Thyroid gland (tissue), 4 donors: ENCODE data around the gene CALD1. TPM values are rescaled to one million over a fixed set of nuclear protein-coding genes. Genes with fewer than 3 reads are reported as not detected.

Experiments
- DNase-seq, 2 donors: peaks; one replicate each; pipeline ENCODE4 v3.0.0-alpha.2; 2019
- H3K27ac ChIP-seq, 3 donors: fragments of 200-600 bp; sonication (generic); 1 replicate in 2 of 3; 2 replicates in 1 of 3; pipeline ENCODE4 v1.5.1; 2016 to 2019; ENCODE audit warnings: mild to moderate bottlenecking in 1 of 3, moderate library complexity in 1 of 3
- H3K27me3 ChIP-seq: fragments of 200-600 bp; sonication (generic); one replicate; pipeline ENCODE4 v1.5.1; 2019
- H3K36me3 ChIP-seq, 2 donors: fragments of 200-600 bp; sonication (generic); one replicate each; pipeline ENCODE4 v1.5.1; 2016 to 2019
- H3K4me1 ChIP-seq, 2 donors: fragments of 200-600 bp; sonication (generic); one replicate each; pipeline ENCODE4 v1.5.1; 2017 to 2019
- H3K4me3 ChIP-seq, 3 donors: fragments of 200-600 bp; sonication (generic); replicated peaks in 1 of 3; 1 replicate in 2 of 3; 2 replicates in 1 of 3; pipeline ENCODE4 v1.5.1; 2016; ENCODE audit warnings: mild to moderate bottlenecking in 1 of 3
- H3K9me3 ChIP-seq: fragments of 200-600 bp; sonication (generic); one replicate; pipeline ENCODE4 v1.5.1; 2017
- POLR2A ChIP-seq, 2 donors: fragments of 450-650 bp; IDR thresholded peaks; one replicate each; pipeline ENCODE4 v1.6.1; 2017; ENCODE audit warnings: antibody characterized with exemption in 2 of 2, mild to moderate bottlenecking in 2 of 2, moderate library complexity in 1 of 2
- WGBS, 2 donors: methylation state at CpG; one replicate each; pipeline ENCODE4 v1.1.5; 2017; 5-methylcytosine and 5-hydroxymethylcytosine counted together
- intact Hi-C: fragments of 100-400 bp; cut with DNase I; formaldehyde crosslinking; loops from one replicate; pipeline ENCODE4 v1.15.1; 2023
- total RNA-seq, 4 donors: library from RNA; depleted of rRNA; stranded (reverse); fragments of >200 nt; gene quantifications; one replicate each; pipeline ENCODE4 v1.2.3, GENCODE V29; 2016
- TF ChIP-seq, protein P1 (sequence below), 6 experiments: fragments of 200-600 bp in 3 of 6; fragments of 450-650 bp in 3 of 6; sonication (generic) in 3 of 6; IDR thresholded peaks; one replicate each; pipeline ENCODE4 v1.5.1; 2016 to 2019; ENCODE audit warnings: antibody characterized with exemption in 6 of 6, mild to moderate bottlenecking in 2 of 6, inconsistent platforms in 1 of 6, moderate library complexity in 1 of 6

The CALD1 gene, protein sequence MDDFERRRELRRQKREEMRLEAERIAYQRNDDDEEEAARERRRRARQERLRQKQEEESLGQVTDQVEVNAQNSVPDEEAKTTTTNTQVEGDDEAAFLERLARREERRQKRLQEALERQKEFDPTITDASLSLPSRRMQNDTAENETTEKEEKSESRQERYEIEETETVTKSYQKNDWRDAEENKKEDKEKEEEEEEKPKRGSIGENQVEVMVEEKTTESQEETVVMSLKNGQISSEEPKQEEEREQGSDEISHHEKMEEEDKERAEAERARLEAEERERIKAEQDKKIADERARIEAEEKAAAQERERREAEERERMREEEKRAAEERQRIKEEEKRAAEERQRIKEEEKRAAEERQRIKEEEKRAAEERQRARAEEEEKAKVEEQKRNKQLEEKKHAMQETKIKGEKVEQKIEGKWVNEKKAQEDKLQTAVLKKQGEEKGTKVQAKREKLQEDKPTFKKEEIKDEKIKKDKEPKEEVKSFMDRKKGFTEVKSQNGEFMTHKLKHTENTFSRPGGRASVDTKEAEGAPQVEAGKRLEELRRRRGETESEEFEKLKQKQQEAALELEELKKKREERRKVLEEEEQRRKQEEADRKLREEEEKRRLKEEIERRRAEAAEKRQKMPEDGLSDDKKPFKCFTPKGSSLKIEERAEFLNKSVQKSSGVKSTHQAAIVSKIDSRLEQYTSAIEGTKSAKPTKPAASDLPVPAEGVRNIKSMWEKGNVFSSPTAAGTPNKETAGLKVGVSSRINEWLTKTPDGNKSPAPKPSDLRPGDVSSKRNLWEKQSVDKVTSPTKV
- total RNA-seq = 100 to 1,000 TPM; 141 to 223 (median 169) TPM

DNA sequence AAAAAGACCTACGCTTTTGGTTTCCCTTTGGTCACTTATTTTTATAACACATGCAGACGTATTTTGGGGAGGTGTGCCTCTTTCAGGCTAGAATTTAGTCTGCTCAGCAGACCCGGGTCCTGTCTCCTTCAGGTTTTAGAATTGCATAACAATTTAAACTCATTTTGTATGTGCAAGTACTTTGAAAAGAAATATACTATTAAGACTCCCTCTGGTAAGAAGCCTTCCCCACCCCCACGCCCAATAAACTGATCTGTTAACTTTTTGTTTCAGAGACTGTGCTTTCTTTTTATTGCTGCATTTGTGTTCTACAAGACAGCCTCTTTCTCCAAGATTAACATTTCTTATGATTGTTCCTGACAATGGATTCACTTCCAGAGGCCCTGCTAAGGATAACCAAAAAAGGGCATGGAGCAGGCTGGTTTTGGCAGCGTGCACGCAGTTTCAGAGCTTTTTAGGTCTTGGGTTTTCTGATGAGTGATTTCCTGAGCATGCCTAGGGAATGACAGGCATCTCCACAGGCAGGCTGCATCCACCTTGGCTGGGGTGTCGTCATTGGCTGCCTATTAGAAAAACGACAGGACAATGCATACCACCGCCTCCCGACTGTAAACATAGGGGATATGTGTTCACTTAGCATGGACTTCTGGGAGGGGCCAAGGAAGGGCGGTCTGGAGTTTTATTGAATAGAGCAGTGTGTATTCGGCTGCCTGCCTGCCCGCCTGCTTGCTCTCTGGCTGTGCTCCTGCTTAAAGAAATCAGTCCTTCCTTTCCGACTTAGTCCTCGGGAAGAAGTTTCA lies at the start of gene CALD1:
Gene CALD1, plus strand, starts transcription at position 694 of the 800 bp plus-strand sequence. CDS start 88,100 bp downstream, outside the sequence.
- Histone ChIP-seq H3K4me1 (peaks cover 14 to 15% of the 10 kb centered on the region in 2 donors), H3K4me3 (peak within 1 kb of the TSS in 2 of 3 donors; percentile 10 to 42), H3K36me3 (no peaks in the 10 kb centered on the region), H3K27ac (peak within 1 kb of the TSS; percentile 91 to 96 (median 93)), H3K27me3 (no peaks in the 10 kb centered on the region), H3K9me3 (no peaks in the 10 kb centered on the region)
- 12 to 20% methylated on average over 14 to 15 of the region's 15 CpGs for WGBS, 2 donors
- DNase-seq = peak; percentile 72 to 90
- intact Hi-C loops = no loop called here
- TF ChIP-seq, protein P1, sequence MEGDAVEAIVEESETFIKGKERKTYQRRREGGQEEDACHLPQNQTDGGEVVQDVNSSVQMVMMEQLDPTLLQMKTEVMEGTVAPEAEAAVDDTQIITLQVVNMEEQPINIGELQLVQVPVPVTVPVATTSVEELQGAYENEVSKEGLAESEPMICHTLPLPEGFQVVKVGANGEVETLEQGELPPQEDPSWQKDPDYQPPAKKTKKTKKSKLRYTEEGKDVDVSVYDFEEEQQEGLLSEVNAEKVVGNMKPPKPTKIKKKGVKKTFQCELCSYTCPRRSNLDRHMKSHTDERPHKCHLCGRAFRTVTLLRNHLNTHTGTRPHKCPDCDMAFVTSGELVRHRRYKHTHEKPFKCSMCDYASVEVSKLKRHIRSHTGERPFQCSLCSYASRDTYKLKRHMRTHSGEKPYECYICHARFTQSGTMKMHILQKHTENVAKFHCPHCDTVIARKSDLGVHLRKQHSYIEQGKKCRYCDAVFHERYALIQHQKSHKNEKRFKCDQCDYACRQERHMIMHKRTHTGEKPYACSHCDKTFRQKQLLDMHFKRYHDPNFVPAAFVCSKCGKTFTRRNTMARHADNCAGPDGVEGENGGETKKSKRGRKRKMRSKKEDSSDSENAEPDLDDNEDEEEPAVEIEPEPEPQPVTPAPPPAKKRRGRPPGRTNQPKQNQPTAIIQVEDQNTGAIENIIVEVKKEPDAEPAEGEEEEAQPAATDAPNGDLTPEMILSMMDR (IDR thresholded peaks at IDR 0.05) = no peak
- TF ChIP-seq POLR2A (IDR thresholded peaks at IDR 0.05) = peak in 1 of 2 donors; percentile 85

DNA sequence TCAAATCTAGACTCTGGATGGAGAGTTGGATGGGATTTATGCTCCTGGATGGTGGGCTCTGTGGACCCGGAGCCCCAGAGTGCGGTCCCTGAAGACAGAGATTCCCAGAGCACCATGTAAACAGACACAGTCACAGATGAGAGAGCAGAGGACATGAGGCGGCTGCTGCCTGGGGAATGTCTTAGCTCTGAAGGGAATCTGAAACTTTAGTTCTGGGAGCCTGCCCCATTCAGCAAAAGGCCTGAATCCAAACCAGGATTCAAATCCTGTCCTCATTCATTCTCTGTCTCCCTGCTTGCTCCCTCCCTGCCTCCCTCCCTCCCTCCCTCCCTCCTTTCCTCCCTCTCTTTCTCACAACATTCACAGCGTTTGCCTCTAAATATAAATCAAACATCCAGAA lies 49.5 kb upstream of the CALD1 start:
- Histone ChIP-seq H3K4me3 (no peak overlapping the region), H3K27ac (peak overlapping the region; percentile 38 to 56 (median 53))
- intact Hi-C loops = no loop called here

DNA sequence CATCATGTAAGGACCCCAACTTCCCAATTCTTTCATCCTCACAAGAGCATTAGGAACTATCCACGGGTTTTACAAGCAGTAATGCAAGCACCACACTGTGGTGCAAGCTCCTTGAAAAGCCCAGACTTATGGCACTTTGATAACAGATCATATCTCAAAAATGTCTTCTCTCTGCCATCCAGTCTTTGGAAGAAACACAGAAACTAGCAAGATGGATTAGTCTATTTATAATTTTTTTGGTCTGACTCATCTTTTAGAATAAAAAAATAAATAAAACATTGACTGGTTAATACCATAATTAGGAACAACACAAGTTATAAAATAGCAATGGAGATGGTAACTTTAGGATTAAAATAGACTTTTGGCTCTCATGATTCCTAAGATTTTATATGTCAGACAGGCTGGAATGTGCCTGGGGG lies 49.0 kb upstream of the CALD1 start:
- H3K27me3 ChIP-seq = no peaks in the 10 kb centered on the region
- H3K4me1 ChIP-seq = peaks cover 3 to 14% of the 10 kb centered on the region in 2 donors
- H3K36me3 ChIP-seq = no peaks in the 10 kb centered on the region
- TF ChIP-seq, protein P1 (IDR thresholded peaks at IDR 0.05) = no peak
- TF ChIP-seq POLR2A (IDR thresholded peaks at IDR 0.05) = no peak
- intact Hi-C loops = no loop called here
- peak overlapping the region; percentile 17 to 53 (median 38) for H3K27ac ChIP-seq
- DNase-seq = no peak
- 13 to 38% methylated on average over 1 of the region's 1 CpG for WGBS, 2 donors
- no peak overlapping the region for H3K4me3 ChIP-seq
- H3K9me3 ChIP-seq = no peaks in the 10 kb centered on the region

More for the DNA sequence above, 49.5 kb upstream of the CALD1 start:
- DNase-seq = peak; percentile 6 to 15
- 32 to 33% methylated on average over 4 of the region's 4 CpGs for WGBS, 2 donors
- TF ChIP-seq, protein P1 (IDR thresholded peaks at IDR 0.05) = no peak
- no peak for TF ChIP-seq POLR2A (IDR thresholded peaks at IDR 0.05)
- Histone ChIP-seq H3K27me3 (no peaks in the 10 kb centered on the region), H3K4me1 (peaks cover 3 to 14% of the 10 kb centered on the region in 2 donors), H3K36me3 (no peaks in the 10 kb centered on the region), H3K9me3 (no peaks in the 10 kb centered on the region)

DNA sequence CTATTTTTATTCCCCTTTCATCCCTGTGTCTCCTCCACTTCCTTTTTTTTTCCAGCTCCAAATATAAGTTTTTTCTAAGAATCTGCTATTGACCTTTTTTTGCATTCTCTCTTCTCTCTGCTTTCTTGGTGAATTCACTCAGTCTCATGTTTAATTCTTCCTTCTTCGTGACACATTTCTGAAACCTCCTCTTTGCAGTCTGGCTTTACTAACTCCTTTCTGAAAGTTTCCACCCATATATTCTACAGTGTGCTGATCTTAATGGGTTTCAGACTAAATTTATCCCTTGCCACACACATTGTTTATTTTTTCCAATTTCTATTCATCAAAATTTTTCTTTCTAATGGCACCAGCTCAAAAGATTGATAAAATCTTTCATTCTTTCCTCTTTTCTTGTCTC lies 47.8 kb upstream of the CALD1 start:
- no peak for DNase-seq
- no peaks in the 10 kb centered on the region for H3K36me3 ChIP-seq
- H3K27ac ChIP-seq = peak overlapping the region in 1 of 3 donors; percentile 30
- 81 to 84% methylated on average over 1 of the region's 1 CpG for WGBS, 2 donors
- no peaks in the 10 kb centered on the region for H3K27me3 ChIP-seq
- peaks cover 3 to 14% of the 10 kb centered on the region in 2 donors for H3K4me1 ChIP-seq
- no peaks in the 10 kb centered on the region for H3K9me3 ChIP-seq
- intact Hi-C loops = no loop called here
- H3K4me3 ChIP-seq = no peak overlapping the region
- TF ChIP-seq, protein P1 (IDR thresholded peaks at IDR 0.05) = no peak
- no peak for TF ChIP-seq POLR2A (IDR thresholded peaks at IDR 0.05)
